ENCODE results near the gene NUDT14. TPM values are rescaled to one million over a fixed set of nuclear protein-coding genes. Genes with fewer than 3 reads are reported as not detected.

NUDT14 gene
- total RNA-seq, 2 donors from 2014 or later: 43.4 to 59.5 TPM

GRCh38 chr14:105204206-105204930, 23.3 kb upstream of the NUDT14 start:
- no peak for DNase-seq
- H3K27me3 ChIP-seq (ENCODE audit: control insufficient read depth, insufficient read depth, low read length, poor library complexity, severe bottlenecking): no peaks in the 10 kb centered on the region
- H3K4me3 ChIP-seq (ENCODE audit: low read length): no peak overlapping the region
- Mint-ChIP-seq H3K27ac (no peak overlapping the region), H3K4me1 (no peaks in the 10 kb centered on the region), H3K36me3 (ENCODE audit: low read depth) (no peaks in the 10 kb centered on the region), H3K4me3 (no peak overlapping the region), H3K9me3 (no peaks in the 10 kb centered on the region), H3K27me3 (ENCODE audit: insufficient read depth) (peaks cover 1% of the 10 kb centered on the region)
- H3K9ac ChIP-seq (ENCODE audit: extremely low read depth, low read length, poor library complexity, severe bottlenecking): no peak overlapping the region
- no peaks in the 10 kb centered on the region for H3K36me3 ChIP-seq (ENCODE audit: control insufficient read depth, insufficient read depth, low read length)
- no peak overlapping the region for H3K27ac ChIP-seq (ENCODE audit: low read depth, low read length)
- peaks cover 3% of the 10 kb centered on the region for H3K4me1 ChIP-seq (ENCODE audit: control insufficient read depth, insufficient read depth, low read length)
- H3K9me3 ChIP-seq (ENCODE audit: control insufficient read depth, low read length): no peaks in the 10 kb centered on the region
- WGBS, 2 experiments (ENCODE audit: insufficient coverage in 1 of 2, insufficient read length in 1 of 2): 91 to 96% methylated on average over 19 to 24 of the region's 24 CpGs
- TF ChIP-seq CTCF (conservative IDR thresholded peaks at IDR 0.05): no peak

GRCh38 chr14:105203701-105204100, 22.6 kb upstream of the NUDT14 start:
- no peaks in the 10 kb centered on the region for H3K36me3 Mint-ChIP-seq (ENCODE audit: low read depth)
- TF ChIP-seq CTCF (conservative IDR thresholded peaks at IDR 0.05): no peak
- Histone ChIP-seq H3K9ac (ENCODE audit: extremely low read depth, low read length, poor library complexity, severe bottlenecking) (no peak overlapping the region), H3K9me3 (ENCODE audit: control insufficient read depth, low read length) (no peaks in the 10 kb centered on the region), H3K4me1 (ENCODE audit: control insufficient read depth, insufficient read depth, low read length) (peaks cover 3% of the 10 kb centered on the region), H3K27ac (ENCODE audit: low read depth, low read length) (no peak overlapping the region), H3K27me3 (ENCODE audit: control insufficient read depth, insufficient read depth, low read length, poor library complexity, severe bottlenecking) (no peaks in the 10 kb centered on the region), H3K36me3 (ENCODE audit: control insufficient read depth, insufficient read depth, low read length) (no peaks in the 10 kb centered on the region), H3K4me3 (ENCODE audit: low read length) (no peak overlapping the region)
- no peak overlapping the region for H3K27ac Mint-ChIP-seq
- no peaks in the 10 kb centered on the region for H3K4me1 Mint-ChIP-seq
- peaks cover 3% of the 10 kb centered on the region for H3K27me3 Mint-ChIP-seq (ENCODE audit: insufficient read depth)
- H3K4me3 Mint-ChIP-seq: no peak overlapping the region
- WGBS, 2 experiments (ENCODE audit: insufficient coverage in 1 of 2, insufficient read length in 1 of 2): 80 to 90% methylated on average over 3 to 6 of the region's 6 CpGs
- H3K9me3 Mint-ChIP-seq: no peaks in the 10 kb centered on the region
- no peak for DNase-seq

GRCh38 chr14:105203057-105203531, 22.0 kb upstream of the NUDT14 start:
- DNase-seq: peak; percentile 93
- no peaks in the 10 kb centered on the region for H3K36me3 ChIP-seq (ENCODE audit: control insufficient read depth, insufficient read depth, low read length)
- no peaks in the 10 kb centered on the region for H3K27me3 ChIP-seq (ENCODE audit: control insufficient read depth, insufficient read depth, low read length, poor library complexity, severe bottlenecking)
- peaks cover 3% of the 10 kb centered on the region for H3K4me1 ChIP-seq (ENCODE audit: control insufficient read depth, insufficient read depth, low read length)
- WGBS, 2 experiments (ENCODE audit: insufficient coverage in 1 of 2, insufficient read length in 1 of 2): 18 to 36% methylated on average over 2 to 18 of the region's 18 CpGs
- no peak overlapping the region for H3K27ac ChIP-seq (ENCODE audit: low read depth, low read length)
- no peak overlapping the region for H3K4me3 Mint-ChIP-seq
- TF ChIP-seq CTCF (conservative IDR thresholded peaks at IDR 0.05): peak; percentile 98
- H3K27ac Mint-ChIP-seq: no peak overlapping the region
- no peaks in the 10 kb centered on the region for H3K4me1 Mint-ChIP-seq
- H3K9me3 ChIP-seq (ENCODE audit: control insufficient read depth, low read length): no peaks in the 10 kb centered on the region
- no peaks in the 10 kb centered on the region for H3K36me3 Mint-ChIP-seq (ENCODE audit: low read depth)
- H3K9ac ChIP-seq (ENCODE audit: extremely low read depth, low read length, poor library complexity, severe bottlenecking): no peak overlapping the region
- H3K4me3 ChIP-seq (ENCODE audit: low read length): no peak overlapping the region
- no peaks in the 10 kb centered on the region for H3K9me3 Mint-ChIP-seq
- peaks cover 7% of the 10 kb centered on the region for H3K27me3 Mint-ChIP-seq (ENCODE audit: insufficient read depth)
